Muscle of arm (tissue), 14 donors: ENCODE measurements around the gene RFC3. TPM values are rescaled to one million over a fixed set of nuclear protein-coding genes. Genes with fewer than 3 reads are reported as not detected.
"Not testable (repeated sequence)": the region's sequence is repeated elsewhere in the genome, so short reads cannot be mapped to it uniquely, and the experiment has no call there.

Experiments
- DNase-seq: peaks from one replicate; pipeline ENCODE4 v3.0.0-alpha.2; 2013
- long read RNA-seq, 11 donors: transcript quantifications; one replicate each; lab custom pipeline, GENCODE V29; 2026
- polyA plus RNA-seq, 12 donors: library from polyadenylated mRNA; unstranded; fragments of 120-200 nt; gene quantifications; one replicate each; pipeline ENCODE4 v1.2.1, GENCODE V29; 2013; ENCODE audit not compliant: insufficient read length in 12 of 12

Gene RFC3
- 10 to 100 TPM in 11 of 12 donors, not detected in 1; 10.1 to 18.1 (median 14.8) TPM for polyA plus RNA-seq
- long read RNA-seq, donor 1, transcript RFC3-201 (9 exons, 2,402 nt): major isoform, 5 of 5 reads
- long read RNA-seq, donor 1, partial matches to known transcripts: 0 of 5 reads
- long read RNA-seq, donor 1, other reads (novel, unspliced or antisense): 0 of 5 reads
- long read RNA-seq, donor 2, transcript RFC3-201 (9 exons, 2,402 nt): major isoform, 7 of 7 reads
- long read RNA-seq, donor 2, partial matches to known transcripts: 0 of 7 reads
- long read RNA-seq, donor 2, other reads (novel, unspliced or antisense): 0 of 7 reads
- long read RNA-seq, donor 3, transcript RFC3-201 (9 exons, 2,402 nt): major isoform, 5 of 5 reads
- long read RNA-seq, donor 3, partial matches to known transcripts: 0 of 5 reads
- long read RNA-seq, donor 3, other reads (novel, unspliced or antisense): 0 of 5 reads
- long read RNA-seq, donor 4: 0 reads
- long read RNA-seq, donor 5, partial matches to known transcripts: 0 of 5 reads
- long read RNA-seq, donor 5, other reads (novel, unspliced or antisense): 0 of 5 reads
- long read RNA-seq, donor 6, partial matches to known transcripts: 0 of 4 reads
- long read RNA-seq, donor 6, other reads (novel, unspliced or antisense): 0 of 4 reads
- long read RNA-seq, donor 7, partial matches to known transcripts: 0 of 1 reads
- long read RNA-seq, donor 7, other reads (novel, unspliced or antisense): 0 of 1 reads
- long read RNA-seq, donor 8, partial matches to known transcripts: 5 of 9 reads
- long read RNA-seq, donor 8, other reads (novel, unspliced or antisense): 0 of 9 reads
- long read RNA-seq, donor 9, transcript RFC3-201 (9 exons, 2,402 nt): major isoform, 7 of 7 reads
- long read RNA-seq, donor 9, partial matches to known transcripts: 0 of 7 reads
- long read RNA-seq, donor 9, other reads (novel, unspliced or antisense): 0 of 7 reads
- long read RNA-seq, donor 10, partial matches to known transcripts: 0 of 2 reads
- long read RNA-seq, donor 10, other reads (novel, unspliced or antisense): 0 of 2 reads
- long read RNA-seq, donor 11, transcript RFC3-201 (9 exons, 2,402 nt): major isoform, 7 of 8 reads
- long read RNA-seq, donor 11, partial matches to known transcripts: 0 of 8 reads
- long read RNA-seq, donor 11, other reads (novel, unspliced or antisense): 0 of 8 reads

GRCh38 chr13:33817901-33818706 lies at the start of gene RFC3:
RFC3 (plus strand) TSS chr13:33818149; CDS start chr13:33818179, 30 bp downstream.
- peak; percentile 98 for DNase-seq

GRCh38 chr13:33771296-33771695 lies 46.7 kb upstream of the RFC3 start:
- no peak for DNase-seq

- no peak for DNase-seq
These were observed 44.0 kb upstream of the RFC3 start for GRCh38 chr13:33773790-33774462.

- DNase-seq: no peak
These were observed 42.4 kb upstream of the RFC3 start for GRCh38 chr13:33775339-33776108.

GRCh38 chr13:33776239-33776881 lies 41.6 kb upstream of the RFC3 start:
- no peak for DNase-seq

- no peak for DNase-seq
These were observed 35.3 kb upstream of the RFC3 start for GRCh38 chr13:33782631-33783030.

- DNase-seq: not testable (repeated sequence)
These were observed 34.7 kb upstream of the RFC3 start for GRCh38 chr13:33783212-33783611.

GRCh38 chr13:33784738-33785137 lies 33.2 kb upstream of the RFC3 start:
- no peak for DNase-seq

- DNase-seq: no peak
These were observed 32.6 kb upstream of the RFC3 start for GRCh38 chr13:33785384-33785783.

GRCh38 chr13:33787051-33787591 lies 30.8 kb upstream of the RFC3 start:
- DNase-seq: no peak

GRCh38 chr13:33789066-33789606 lies 28.8 kb upstream of the RFC3 start:
- no peak for DNase-seq

GRCh38 chr13:33789739-33790138 lies 28.2 kb upstream of the RFC3 start:
- DNase-seq: no peak

- no peak for DNase-seq
These were observed 24.2 kb upstream of the RFC3 start for GRCh38 chr13:33793726-33794125.

GRCh38 chr13:33794576-33794975 lies 23.4 kb upstream of the RFC3 start:
- DNase-seq: no peak

- no peak for DNase-seq
These were observed 21.9 kb upstream of the RFC3 start for GRCh38 chr13:33796095-33796494.

- peak; percentile 48 for DNase-seq
These were observed 20.3 kb upstream of the RFC3 start for GRCh38 chr13:33797622-33798021.

- DNase-seq: no peak
These were observed 19.9 kb upstream of the RFC3 start for GRCh38 chr13:33798023-33798422.

- peak; percentile 23 for DNase-seq
These were observed 17.9 kb upstream of the RFC3 start for GRCh38 chr13:33799950-33800592.
